NCI-H1436 (cell line): Measurements from ENCODE around the gene SCN9A.
"Not testable (repeated sequence)": the region's sequence is repeated elsewhere in the genome, so short reads cannot be mapped to it uniquely, and the experiment has no call there.

ENCODE experiments used
- DNase-seq: peaks from one replicate; lab custom pipeline; 2025; lab: John Stamatoyannopoulos, UW

The SCN9A gene

DNA sequence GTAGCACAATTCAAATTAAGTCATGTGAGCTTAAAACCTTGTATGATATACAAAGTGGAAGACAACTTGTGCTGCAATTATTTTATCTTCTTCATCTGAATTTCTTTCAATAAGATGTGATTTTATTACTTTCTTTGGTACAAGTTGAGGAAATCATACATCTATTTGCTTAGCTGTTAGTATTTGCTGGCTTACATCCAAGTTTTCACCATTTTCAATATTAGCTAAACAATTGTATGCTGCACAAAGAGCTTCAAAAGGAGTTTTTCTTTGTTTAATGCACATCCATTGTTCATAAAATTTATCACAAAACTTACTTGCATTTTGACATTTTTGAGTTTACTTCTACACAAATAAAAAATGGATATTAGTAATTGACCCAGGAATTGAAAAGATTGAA is 40.9 kb downstream of the SCN9A start:
- no peak for DNase-seq

DNA sequence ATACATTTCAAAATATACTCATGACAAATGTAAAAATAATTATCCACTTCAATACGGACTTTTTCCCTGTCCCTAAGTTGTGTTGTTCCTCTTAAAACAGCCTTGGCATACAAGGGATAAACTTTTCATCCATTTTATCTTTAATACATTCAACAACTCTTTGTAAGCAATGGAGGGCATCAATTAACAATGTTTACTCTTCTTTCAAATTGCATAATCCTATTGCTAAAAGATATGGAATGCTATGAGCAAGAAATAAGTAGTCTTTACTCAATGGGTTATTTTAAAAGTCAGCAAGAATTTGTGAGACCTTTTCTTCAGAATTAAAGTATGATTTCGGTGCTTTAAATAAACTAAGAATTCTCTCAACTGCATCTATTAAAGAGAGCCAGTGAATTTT is 41.9 kb downstream of the SCN9A start:
- DNase-seq: no peak

DNA sequence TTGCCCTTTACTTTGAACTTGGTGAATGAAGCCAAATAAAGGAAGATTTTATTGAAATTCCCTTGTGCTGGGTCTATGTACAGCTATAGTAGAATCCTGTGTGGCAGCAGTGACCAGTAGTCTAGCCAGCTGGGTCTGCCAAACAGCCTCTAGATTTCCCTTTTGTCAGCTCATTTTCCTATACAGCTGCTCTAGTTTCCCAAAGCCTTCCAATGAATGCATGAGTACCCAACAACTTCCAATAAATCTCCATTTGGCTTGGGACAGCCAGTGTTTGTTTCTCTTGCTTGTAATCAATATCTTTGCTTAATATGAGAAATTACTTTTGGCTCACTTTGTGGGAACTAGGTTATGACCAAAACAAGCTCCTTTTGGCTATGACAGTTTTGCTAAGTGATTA is 43.6 kb downstream of the SCN9A start:
- no peak for DNase-seq

DNA sequence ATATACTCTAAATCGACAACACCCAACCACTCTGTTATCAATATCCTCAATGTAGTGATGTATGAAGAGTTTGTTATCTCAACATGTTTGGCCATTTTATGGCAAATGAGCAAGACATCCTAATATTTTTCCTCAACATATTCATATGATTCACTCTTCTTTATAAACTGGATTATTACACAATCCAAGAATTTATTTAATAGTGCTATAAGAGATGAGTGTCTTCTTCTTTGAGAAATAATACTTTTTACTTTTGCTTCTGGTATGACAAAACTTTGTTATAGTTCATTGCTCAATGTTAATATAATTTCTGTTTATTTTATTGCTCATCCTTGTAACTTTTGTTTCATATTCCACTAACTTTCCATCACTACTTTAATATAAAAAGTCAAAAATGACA is 44.3 kb downstream of the SCN9A start:
- DNase-seq: no peak

DNA sequence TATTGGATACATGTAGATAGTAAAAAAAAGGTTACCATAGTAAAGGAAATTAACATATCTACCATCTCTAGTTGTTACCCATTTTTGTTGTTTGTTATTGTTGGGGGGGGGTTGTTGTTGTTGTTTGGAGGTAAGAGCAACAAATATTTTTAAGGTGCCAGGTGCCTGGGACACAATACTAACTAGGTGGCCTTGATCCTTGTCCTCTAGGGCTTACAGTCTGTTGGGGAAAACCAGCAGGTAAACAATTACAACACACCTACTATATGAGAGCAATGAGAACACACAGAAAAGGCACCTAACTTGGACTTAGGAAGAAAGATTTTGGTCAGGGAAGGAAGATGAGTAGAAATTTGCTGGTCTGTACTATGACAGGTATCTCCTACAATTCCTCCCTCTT is 46.3 kb downstream of the SCN9A start:
- DNase-seq: no peak

DNA sequence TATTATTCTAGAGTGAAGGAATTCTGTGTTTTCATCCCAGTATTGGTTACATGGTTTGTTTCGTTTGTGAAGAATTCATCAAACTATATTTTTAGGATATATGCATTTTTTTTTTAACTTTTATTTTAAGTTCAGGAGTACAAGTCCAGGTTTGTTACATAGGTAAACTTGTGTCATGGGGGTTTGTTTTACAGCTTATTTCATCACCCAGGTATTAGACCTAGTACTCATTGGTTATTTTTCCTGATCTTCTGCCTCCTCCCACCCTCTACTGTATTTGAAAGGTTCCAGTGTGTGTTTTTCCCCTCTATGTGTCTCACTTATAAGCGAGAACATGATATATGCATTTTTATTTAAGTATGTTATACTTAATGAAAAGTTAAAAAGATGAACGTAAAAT is 47.6 kb downstream of the SCN9A start:
- no peak for DNase-seq

DNA sequence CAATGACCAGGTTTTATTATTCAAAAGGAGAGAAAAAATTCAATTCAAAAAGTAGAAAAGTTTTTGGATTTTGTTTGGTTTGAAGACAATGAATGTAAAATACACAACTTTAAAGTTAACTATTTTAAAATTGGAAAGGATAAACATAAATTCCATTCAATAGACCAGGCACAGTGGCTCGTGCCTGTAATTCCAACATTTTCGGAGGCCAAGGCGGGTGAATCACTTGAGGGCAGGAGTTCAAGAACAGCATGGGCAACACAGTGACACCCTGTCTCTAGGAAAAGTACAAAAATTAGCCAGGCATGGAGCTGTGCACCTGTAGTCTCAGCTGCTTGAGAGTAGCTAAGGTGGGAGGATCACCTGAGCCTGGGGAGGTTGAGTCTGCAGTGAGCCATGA is 54.7 kb downstream of the SCN9A start:
- no peak for DNase-seq

DNA sequence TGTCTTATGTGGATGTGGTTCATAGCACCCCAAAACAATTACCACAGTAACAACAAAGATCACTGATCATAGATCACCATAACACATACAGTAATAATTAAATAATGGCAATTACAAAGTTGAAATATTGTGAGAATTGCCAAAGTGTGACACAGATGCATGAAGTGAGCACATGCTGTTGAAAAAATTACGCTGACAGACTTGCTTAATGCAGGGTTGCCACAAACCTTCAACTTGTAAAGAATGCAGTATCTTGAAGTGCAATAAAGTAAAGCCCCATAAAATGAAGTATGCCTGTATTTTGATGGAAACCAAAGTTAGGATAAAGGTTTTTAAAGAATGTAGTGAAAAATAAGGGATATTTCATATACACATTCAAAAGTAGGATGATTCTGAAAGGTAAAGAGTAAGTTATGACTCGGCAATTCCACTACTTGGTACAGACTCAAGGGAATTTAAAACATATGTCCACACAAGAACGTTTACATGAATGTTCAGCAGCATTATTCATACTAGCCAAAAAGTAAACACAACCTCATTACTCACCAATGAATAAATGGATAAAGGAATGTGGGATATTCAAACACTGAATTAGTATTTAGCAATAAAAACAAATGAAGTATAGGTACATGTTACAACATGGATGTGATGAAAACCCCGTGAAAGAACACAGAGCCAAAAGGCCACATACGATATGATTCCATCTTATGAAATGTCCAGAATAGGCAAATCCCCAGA is 61.6 kb downstream of the SCN9A start:
- DNase-seq: no peak

DNA sequence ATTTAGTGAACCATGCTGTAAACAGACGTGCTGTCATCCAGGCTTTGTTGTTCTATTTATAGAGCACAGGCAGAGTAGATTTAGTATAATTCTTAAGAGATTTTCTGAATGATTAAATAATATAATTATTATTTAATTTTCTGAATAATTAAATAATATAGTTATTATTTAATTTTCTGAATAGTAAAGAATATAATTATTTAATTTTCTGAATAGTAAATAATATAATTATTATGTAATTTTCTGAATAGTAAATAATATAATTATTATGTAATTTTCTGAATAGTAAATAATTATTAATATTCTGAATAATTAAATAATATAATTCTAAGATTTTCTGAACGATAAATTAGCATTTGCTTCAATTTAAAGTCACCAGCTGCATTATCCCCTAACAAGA is 62.9 kb downstream of the SCN9A start:
- not testable (repeated sequence) for DNase-seq

DNA sequence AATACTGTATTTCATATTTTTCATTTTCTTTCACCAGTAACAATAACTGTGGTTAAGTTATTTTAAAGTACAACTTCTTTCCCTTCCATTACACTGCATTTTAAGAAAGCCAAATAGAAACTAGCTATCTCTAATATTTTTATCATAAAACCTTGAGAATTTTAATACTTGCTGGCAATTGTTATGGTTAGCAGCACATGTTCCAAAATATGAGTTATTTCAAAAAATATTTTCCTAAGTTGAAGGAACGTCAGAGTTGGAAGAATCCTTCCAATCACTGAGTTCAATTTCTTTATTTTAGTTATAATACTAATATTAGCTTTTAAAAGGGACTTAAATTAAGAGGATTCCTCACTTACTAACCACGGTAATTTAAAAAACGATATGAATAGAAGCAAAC is 68.4 kb downstream of the SCN9A start:
- DNase-seq: no peak

DNA sequence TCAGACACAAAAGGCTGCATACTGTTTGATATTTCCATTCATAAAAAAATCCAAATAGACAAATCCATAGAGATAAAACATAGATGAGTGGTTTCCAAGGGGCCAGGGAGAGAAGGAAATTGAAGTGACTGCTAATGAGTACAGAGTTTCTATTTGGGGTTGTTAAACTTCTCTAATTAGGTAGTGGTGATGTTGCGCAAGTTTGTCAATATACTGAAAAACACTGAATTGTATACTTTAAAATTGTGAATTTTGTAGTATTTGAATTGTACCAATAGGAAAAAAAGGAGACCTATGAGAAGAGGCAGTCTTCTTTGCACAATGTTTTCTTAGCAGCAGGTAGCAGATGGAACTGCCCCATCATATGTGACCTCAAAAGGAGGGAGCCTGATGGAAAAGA is 71.1 kb downstream of the SCN9A start:
- no peak for DNase-seq

DNA sequence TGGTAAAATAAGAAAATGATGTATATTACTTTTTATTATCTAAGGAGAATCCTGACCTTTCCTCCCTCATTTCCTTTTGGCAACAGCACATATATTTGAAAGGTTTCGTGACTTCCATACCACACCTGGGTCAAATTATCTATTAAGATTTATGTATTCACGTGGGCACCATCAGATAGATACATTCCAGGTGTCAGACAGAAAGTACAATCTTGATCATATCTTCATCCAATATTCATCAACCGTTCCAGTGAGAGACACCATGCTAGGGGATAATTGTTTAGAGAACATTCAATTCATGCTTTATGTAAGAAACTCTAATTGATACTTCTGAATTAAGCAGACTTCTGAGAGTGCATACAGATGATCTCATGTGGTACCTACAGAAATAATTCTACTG is 73.7 kb downstream of the SCN9A start:
- no peak for DNase-seq

DNA sequence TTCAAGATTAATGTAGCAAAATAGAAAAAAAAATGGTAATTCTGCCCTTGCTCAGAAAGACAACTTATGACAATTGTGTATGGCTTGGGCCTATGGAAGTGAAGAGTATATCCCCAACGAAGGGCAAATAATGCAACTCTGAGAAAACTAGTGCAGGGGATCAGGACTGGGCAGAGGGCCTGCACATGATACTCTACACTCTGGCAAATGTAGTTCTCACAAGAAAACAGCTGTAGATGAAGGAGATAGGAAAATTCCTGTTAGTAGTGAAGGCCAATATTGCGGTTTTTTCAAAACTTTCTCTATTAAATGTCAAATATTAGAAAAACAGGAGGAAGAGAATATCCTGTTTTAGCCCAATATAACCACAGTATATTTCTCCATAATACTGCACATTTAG is 77.8 kb downstream of the SCN9A start:
- DNase-seq: no peak

DNA sequence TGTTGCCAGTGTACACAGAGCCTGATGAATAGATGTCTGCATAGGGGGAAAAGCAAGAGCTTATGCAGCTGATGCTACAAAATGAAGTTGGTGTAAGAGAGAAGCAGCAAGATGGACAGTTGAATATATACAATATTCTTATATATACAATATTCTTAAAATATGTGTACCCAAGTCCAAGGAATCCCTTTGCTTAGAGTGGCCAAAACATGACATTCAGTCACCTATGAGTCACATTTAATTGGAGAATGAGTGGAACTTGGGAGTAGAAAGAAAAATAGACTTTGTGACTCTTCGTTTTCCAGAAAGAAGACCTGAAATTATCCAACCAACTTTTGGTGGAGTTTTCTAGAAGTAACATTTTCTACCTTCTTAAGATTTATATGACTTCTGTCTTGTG is 81.8 kb downstream of the SCN9A start:
- no peak for DNase-seq

DNA sequence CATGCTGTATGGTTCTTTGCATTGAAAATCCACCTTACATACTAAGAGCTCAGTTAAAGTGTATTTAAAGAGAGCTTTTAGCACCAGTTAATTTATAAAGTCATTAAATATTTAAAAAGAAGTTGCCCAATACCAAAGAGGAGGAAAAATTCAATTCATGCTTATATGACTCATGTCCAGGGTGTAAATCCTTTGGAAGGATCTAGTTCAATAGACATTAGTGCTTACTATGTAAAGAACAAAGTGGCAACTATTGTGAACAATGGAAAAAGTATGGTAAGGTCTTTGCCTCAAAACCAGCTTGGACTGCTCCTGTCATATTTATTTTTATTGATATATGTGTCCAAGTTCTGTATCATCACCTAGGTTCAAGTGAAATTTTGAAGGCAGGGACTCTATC is 90.5 kb downstream of the SCN9A start:
- DNase-seq: no peak

DNA sequence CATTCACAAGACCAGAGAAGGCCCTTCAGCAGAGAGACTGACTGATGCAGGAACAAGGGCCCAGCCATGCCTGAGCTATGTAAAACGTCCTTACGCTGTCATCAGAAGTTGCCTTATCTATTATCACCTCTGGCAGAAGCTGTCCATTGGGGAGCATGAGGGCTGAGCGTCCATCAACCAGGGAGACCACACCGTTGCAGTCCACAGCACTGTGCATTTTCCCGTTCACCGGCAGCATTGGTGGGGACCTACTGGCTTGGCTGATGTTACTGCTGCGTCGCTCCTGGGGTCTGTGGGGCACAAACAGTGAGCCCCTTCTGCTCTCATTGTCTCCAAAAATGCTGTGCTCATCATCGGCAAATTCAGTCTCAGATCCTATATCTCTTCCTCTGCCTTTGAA is 91.4 kb downstream of the SCN9A start:
- no peak for DNase-seq

DNA sequence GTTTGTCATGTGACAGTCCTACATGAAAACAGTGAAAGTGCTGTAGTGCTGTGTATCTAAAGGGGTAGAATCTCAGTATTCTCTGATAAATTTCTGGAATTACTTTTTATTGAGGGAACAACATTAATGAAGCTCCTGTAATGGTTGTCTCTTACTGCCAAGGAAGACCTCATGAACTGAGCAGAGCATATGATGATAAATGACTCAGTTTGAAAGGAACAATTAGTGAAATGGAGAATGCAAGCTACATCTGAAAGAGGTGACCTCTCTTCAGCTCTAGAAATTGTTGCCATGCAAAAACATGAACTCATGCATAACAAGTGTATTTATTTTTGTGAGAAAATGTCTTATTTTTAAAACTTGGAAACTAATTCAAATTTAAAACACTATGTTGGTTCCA is 93.6 kb downstream of the SCN9A start:
- no peak for DNase-seq

DNA sequence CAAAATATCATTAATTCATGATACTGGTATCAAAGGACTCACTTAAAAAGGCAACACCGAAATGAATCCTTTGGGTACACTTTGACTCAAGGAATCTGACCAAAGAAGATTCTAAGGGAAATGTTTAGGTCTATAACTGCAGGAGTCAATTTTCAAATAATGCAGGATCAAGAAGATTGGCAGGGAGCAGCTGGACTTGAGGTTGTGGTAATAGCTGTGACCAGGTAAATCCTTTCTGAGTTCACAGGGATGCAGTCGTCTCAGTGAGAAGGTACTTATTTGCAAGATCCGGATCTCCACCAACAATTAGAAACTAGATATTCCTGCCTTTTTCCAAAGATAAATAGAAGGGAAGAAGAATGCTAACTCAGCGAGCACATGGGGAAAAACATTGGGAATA is 96.9 kb downstream of the SCN9A start:
- no peak for DNase-seq

DNA sequence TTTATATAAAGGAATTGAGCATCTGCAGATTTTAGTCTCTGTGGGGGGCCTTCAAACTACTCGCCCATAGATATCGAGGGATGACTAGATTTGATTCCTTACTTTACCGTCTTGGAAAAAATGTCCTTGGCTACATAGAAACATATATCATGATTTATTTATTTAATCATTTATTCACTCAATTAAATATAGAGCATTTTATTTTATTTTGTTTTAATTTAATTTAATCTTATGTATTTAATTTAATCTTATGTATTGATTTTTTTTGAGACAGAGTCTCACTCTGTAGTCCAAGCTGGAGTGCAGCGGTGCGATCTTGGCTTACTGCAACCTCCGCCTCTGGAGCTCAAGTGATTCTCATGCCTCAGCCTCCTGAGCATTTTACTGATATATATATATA is 105.4 kb downstream of the SCN9A start:
- DNase-seq: no peak

DNA sequence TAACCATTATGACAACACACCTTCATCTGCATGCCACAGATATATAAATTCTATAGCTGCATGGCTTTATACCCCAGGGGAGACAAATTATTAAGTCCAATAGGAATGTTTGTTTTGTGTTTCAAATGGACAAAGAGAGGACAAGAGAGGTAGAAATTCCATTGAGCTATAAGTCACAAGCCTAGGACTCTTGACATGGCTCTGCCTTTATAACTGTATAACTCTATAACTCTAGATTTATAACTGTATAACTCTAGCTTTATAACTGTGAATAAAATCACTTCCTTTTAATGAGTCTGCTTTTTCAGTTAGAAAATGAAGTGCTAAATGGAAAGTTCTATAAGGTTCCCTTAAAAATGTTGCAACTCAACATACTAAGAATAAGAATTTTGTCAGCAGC is 106.4 kb downstream of the SCN9A start:
- DNase-seq: no peak

DNA sequence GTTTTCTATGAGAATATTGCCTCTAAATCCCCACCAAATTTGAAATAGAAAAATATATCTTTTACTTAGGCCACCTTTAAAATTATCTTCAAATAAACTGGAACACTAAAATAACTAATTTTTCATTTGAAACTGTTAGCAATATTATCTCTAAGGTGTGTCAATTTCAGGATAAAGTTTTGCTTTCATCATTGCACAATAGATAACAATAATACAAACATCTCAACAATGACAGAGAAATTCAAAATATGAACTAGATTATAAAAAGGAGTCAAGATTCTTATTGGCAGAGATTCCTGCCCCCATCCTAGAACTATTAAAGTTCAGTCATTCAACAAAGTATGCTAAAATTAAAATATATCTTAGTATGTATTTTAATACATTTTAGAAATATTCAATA is 117.9 kb downstream of the SCN9A start:
- DNase-seq: no peak

DNA sequence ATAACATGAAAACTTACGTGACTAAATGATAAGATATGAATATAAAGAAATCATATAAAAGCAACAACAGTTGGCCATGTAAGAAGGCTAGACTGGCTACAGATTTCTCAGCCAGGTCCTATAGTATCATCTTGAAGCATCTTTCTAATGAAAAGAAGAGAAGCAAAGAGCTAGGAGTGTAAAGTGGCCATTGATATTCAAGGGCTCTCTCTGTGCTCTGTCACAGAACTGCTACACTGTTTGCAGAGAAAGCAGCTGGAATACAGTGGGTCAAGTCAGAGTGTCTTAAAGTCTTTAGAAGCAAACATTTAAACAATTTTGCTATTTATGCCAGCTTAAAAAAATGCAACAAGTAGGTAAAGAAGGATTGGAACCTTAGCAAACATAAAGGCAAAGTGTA is 118.8 kb downstream of the SCN9A start:
- DNase-seq: no peak

DNA sequence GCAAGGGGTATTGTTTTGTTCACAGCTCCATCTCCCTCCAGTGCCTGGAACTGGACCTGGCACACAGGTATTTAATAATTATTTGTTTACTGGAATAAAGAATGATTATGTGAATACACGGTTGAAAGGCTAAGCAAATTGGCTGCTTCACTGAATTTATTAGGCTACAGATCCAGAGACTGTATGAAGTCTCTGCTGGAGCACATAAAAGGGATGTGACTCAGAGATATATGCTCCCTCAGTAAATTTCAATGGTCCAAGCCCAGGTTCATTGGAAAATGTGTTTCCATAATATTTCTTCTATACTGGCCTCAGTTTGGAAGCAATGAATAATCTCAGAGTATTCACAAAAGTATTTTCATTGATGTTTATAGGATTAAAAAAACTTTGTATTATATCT is 126.4 kb downstream of the SCN9A start:
- DNase-seq: no peak

DNA sequence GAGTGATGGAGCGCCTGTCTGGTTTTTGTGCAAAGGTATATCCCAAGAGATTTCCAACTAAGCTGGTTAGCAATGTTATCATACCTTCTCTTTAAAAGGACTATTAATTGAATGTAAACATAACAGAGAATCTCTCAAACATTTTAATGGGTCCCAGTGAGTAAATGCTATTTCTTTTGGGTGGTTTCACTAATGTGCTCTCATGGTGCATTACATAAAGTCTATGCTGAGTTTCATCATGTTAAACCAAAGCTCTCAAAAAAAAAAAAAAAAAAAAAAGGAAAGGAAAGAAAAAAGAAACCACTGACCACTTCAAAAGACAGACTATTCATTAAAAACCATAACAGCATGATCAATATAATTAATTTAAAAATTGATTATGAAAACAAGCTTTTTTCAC is 128.8 kb downstream of the SCN9A start:
- no peak for DNase-seq

DNA sequence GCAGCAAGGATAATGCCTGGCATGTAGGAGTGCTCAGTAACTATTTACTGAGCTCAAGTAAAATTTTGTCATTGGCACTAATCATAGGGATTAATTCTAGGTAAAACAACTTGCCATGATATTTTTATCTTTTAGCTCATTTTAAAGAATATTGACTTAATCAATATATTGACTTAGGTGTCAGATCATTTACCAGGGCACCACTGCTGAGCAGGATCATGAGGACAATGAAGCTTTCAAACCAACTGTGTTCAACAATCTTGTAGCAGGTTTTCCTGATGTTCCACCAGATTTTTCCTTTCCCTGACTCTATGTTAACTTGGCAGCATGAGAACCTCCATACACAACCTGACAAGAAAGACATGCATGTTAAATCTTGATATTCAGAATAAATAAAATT is 133.4 kb downstream of the SCN9A start:
- DNase-seq: no peak
